MCF 10A (cell line): Measurements from ENCODE around the gene ANGEL2. TPM values are rescaled to one million over a fixed set of nuclear protein-coding genes. Genes with fewer than 3 reads are reported as not detected.
"Not testable (repeated sequence)": the region's sequence is repeated elsewhere in the genome, so short reads cannot be mapped to it uniquely, and the experiment has no call there.

Experiments used
- BruUV-seq: library from RNA; stranded (reverse); fragments of 400-500 nt; replicated peaks from 2 replicates; lab custom pipeline; 2021; lab: Mats Ljungman, UMichigan
- CTCF ChIA-PET: fragments of 300-600 bp; sonication (Branson Sonifier 250); formaldehyde crosslinking; extraction: SDS; loops from one replicate; lab custom pipeline; 2021; ENCODE audit warnings: antibody characterized with exemption, inconsistent platforms; lab: Yijun Ruan, JAX
- POLR2A ChIA-PET: fragments of 300-600, 350-650 bp; sonication (Branson Sonifier 250); formaldehyde crosslinking; extraction: SDS; loops from one replicate; lab custom pipeline; 2020; ENCODE audit warnings: antibody characterized with exemption, inconsistent platforms; lab: Yijun Ruan, JAX
- DNase-seq: peaks from one replicate; pipeline ENCODE4 v3.0.0-alpha.2; 2018; ENCODE audit not compliant: unreplicated experiment
- H3K27ac Mint-ChIP-seq: one replicate; pipeline ENCODE4 v1.8.0; 2022; ENCODE audit warnings: mild to moderate bottlenecking, low read depth, mixed read lengths; ENCODE audit not compliant: unreplicated experiment
- H3K27me3 Mint-ChIP-seq: one replicate; pipeline ENCODE4 v1.8.0; 2022; ENCODE audit warnings: mixed read lengths; ENCODE audit not compliant: insufficient read depth, unreplicated experiment
- H3K36me3 Mint-ChIP-seq: one replicate; pipeline ENCODE4 v1.8.0; 2022; ENCODE audit warnings: mild to moderate bottlenecking, moderate library complexity, mixed read lengths; ENCODE audit not compliant: insufficient read depth, unreplicated experiment
- H3K4me1 Mint-ChIP-seq: one replicate; pipeline ENCODE4 v1.8.0; 2022; ENCODE audit warnings: mixed read lengths; ENCODE audit not compliant: insufficient read depth, unreplicated experiment
- H3K4me3 Mint-ChIP-seq: one replicate; pipeline ENCODE4 v1.8.0; 2022; ENCODE audit warnings: mild to moderate bottlenecking, moderate library complexity, mixed read lengths; ENCODE audit not compliant: unreplicated experiment
- H3K9me3 Mint-ChIP-seq: one replicate; pipeline ENCODE4 v1.8.0; 2022; ENCODE audit warnings: mixed read lengths; ENCODE audit not compliant: unreplicated experiment
- intact Hi-C: fragments of 100-400 bp; cut with micrococcal nuclease; formaldehyde crosslinking; loops from 2 replicates; pipeline ENCODE4 v1.14.1; 2022
- total RNA-seq: library from RNA; stranded (reverse); gene quantifications from 2 replicates; pipeline ENCODE4 v1.2.3, GENCODE V29; 2022
- TF ChIP-seq, protein P1 (sequence below): fragments of 200-600 bp; IDR thresholded peaks from one replicate; pipeline ENCODE4 v1.8.0; 2022; ENCODE audit warnings: antibody characterized with exemption, mild to moderate bottlenecking; ENCODE audit not compliant: unreplicated experiment

The ANGEL2 gene
- total RNA-seq, 1 experiment from 2014 or later, result 89.7 TPM

GRCh38 chr1:213051127-213051880, 35.6 kb upstream of the ANGEL2 start, which contains the start of gene RPS6KC1:
Gene RPS6KC1 (plus strand): TSS chr1:213051241. CDS start chr1:213051405, 164 bp downstream.
- peak; percentile 92 for DNase-seq
- intact Hi-C loops, result loop anchor here (1.0 to 10.0 kb wide), 2 partner anchors 36 to 257 kb away; partner anchors contain the start of genes ANGEL2, NSL1 and TATDN3
- no TSS peak for BruUV-seq
- Mint-ChIP-seq H3K27ac (peak within 1 kb of the TSS; percentile 95), H3K27me3 (no peaks in the 10 kb centered on the region), H3K4me1 (peaks cover 22% of the 10 kb centered on the region), H3K4me3 (peak within 1 kb of the TSS; percentile 94), H3K36me3 (peaks cover 10% of the 10 kb centered on the region), H3K9me3 (peaks cover 14% of the 10 kb centered on the region)
- TF ChIP-seq, protein P1, sequence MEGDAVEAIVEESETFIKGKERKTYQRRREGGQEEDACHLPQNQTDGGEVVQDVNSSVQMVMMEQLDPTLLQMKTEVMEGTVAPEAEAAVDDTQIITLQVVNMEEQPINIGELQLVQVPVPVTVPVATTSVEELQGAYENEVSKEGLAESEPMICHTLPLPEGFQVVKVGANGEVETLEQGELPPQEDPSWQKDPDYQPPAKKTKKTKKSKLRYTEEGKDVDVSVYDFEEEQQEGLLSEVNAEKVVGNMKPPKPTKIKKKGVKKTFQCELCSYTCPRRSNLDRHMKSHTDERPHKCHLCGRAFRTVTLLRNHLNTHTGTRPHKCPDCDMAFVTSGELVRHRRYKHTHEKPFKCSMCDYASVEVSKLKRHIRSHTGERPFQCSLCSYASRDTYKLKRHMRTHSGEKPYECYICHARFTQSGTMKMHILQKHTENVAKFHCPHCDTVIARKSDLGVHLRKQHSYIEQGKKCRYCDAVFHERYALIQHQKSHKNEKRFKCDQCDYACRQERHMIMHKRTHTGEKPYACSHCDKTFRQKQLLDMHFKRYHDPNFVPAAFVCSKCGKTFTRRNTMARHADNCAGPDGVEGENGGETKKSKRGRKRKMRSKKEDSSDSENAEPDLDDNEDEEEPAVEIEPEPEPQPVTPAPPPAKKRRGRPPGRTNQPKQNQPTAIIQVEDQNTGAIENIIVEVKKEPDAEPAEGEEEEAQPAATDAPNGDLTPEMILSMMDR, result peak; percentile 15
- POLR2A ChIA-PET, result interaction anchor here (0.5 to 2.6 kb wide), 20 partner anchors 10 to 443 kb away, joined by 3 to 25 read pairs (median 5); partner anchors contain the start of genes ANGEL2, ATF3, NSL1 and TATDN3
- CTCF ChIA-PET, result interaction anchor here (0.5 to 2.6 kb wide), 9 partner anchors 12 to 1204 kb away, joined by 3 to 15 read pairs (median 5); no protein-coding TSS in a partner anchor

DNA sequence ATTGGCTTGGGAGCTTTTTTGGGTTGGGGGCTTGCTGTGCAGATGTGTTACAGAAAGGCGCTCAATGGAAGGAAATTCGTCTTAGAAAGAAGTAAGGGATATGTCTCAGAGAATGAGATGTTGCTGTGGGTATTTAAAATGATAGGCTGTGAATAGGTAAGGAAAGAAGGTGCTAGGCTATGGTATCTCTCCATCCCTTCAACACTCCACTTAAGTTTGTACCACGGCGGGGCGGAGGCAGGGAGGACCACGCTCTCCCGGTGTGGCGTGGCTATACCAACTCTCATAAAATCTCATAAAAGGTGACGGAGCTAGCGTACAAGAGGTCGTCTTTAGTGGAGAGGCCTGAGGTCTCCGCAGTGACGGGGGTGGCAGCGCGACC, 35.1 kb upstream of the ANGEL2 start:
- peak overlapping the region; percentile 95 for H3K27ac Mint-ChIP-seq
- CTCF ChIA-PET, result interaction anchor here (0.5 to 2.6 kb wide), 11 partner anchors 11 to 1204 kb away, joined by 3 to 15 read pairs (median 4); no protein-coding TSS in a partner anchor
- TF ChIP-seq, protein P1, result no peak
- intact Hi-C loops, result loop anchor here (1.0 to 10.0 kb wide), 2 partner anchors 35 to 256 kb away; partner anchors contain the start of genes ANGEL2, NSL1 and TATDN3
- peaks cover 14% of the 10 kb centered on the region for H3K9me3 Mint-ChIP-seq
- H3K4me3 Mint-ChIP-seq, result peak overlapping the region; percentile 94
- H3K27me3 Mint-ChIP-seq, result no peaks in the 10 kb centered on the region
- POLR2A ChIA-PET, result interaction anchor here (0.6 to 2.6 kb wide), 19 partner anchors 9 to 1285 kb away, joined by 3 to 25 read pairs (median 5); partner anchors contain the start of genes ANGEL2, NSL1 and TATDN3
- TSS peak; percentile 91 for BruUV-seq
- peaks cover 10% of the 10 kb centered on the region for H3K36me3 Mint-ChIP-seq
- no peak for DNase-seq
- H3K4me1 Mint-ChIP-seq, result peaks cover 22% of the 10 kb centered on the region

- no TSS peak for BruUV-seq
- peaks cover 14% of the 10 kb centered on the region for H3K9me3 Mint-ChIP-seq
- no peak overlapping the region for H3K4me3 Mint-ChIP-seq
- no peaks in the 10 kb centered on the region for H3K27me3 Mint-ChIP-seq
- peaks cover 16% of the 10 kb centered on the region for H3K4me1 Mint-ChIP-seq
- intact Hi-C loops, result no loop called here
- no peak for DNase-seq
- POLR2A ChIA-PET, result interaction anchor here (0.7 kb wide), 2 partner anchors 8 to 184 kb away, joined by 3 to 4 read pairs; no protein-coding TSS in a partner anchor
- TF ChIP-seq, protein P1, result no peak
- CTCF ChIA-PET, result no interaction called here
- H3K27ac Mint-ChIP-seq, result no peak overlapping the region
- peaks cover 10% of the 10 kb centered on the region for H3K36me3 Mint-ChIP-seq
These were observed 33.6 kb upstream of the ANGEL2 start for GRCh38 chr1:213049232-213049631.

DNA sequence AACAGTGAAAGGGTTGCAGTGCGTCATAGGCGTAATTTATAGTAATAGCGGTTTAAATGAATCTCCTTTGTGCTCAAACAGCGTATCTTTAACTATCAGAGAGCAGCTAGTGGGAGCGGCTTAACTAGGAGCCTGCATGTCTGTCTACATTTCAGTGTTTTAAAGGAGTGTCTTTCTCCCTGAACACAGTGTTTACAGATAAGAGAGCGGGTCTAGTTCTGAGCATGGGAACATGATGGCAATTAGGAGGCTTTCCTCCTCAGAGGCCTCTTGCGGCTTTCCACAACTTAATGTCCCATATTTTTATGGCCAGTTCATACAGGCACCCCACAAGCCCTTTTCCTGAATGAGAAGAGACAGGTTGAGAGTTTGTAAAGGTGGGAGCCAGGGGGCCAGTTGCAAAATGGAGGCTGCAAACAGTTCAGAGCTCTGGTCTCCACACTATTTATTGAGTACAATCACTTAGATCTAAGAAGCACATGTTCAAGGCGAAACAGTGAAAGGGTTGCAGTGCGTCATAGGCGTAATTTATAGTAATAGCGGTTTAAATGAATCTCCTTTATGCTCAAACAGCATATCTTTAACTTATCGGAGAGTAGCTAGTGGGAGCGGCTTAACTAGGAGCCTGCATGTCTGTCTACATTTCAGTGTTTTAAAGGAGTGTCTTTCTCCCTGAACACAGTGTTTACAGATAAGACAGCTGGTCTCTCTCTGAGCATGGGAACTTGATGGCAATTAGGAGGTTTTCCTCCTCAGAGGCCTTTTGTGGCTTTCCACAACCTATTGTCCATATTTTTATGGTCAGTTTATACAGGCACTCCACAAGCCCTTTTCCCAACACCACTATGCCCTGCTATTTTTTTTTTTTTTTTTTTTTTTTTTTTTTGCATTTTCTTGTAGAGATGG, 29.9 kb upstream of the ANGEL2 start:
- H3K27ac Mint-ChIP-seq, H3K36me3 Mint-ChIP-seq, BruUV-seq, H3K4me3 Mint-ChIP-seq, H3K4me1 Mint-ChIP-seq, intact Hi-C loops, H3K27me3 Mint-ChIP-seq, DNase-seq: not testable (repeated sequence)
- ChIA-PET CTCF (interaction anchor here (0.5 to 0.7 kb wide), 2 partner anchors 16 to 31 kb away, joined by 3 read pairs; no protein-coding TSS in a partner anchor), POLR2A (interaction anchor here (1.3 to 1.5 kb wide), 2 partner anchors 9 to 10 kb away, joined by 3 read pairs; no protein-coding TSS in a partner anchor)
- H3K9me3 Mint-ChIP-seq, result peaks cover 13% of the 10 kb centered on the region
